IPS-18c (cell line): Measurements from ENCODE around the gene ATRNL1.
"Not testable (repeated sequence)": the region's sequence is repeated elsewhere in the genome, so short reads cannot be mapped to it uniquely, and the experiment has no call there.

Experiments
- H3K4me3 ChIP-seq: 2 replicates; pipeline ENCODE4 v1.7.0; 2013; ENCODE audit warnings: low read depth, mild to moderate bottlenecking, low read length, moderate library complexity; ENCODE audit not compliant: insufficient read depth
- H3K9me3 ChIP-seq: one replicate; pipeline ENCODE4 v1.6.1; 2013; ENCODE audit warnings: mild to moderate bottlenecking, low read length, moderate library complexity; ENCODE audit not compliant: control insufficient read depth, insufficient read depth

The ATRNL1 gene

GRCh38 chr10:115300080-115300479 lies 206.9 kb downstream of the ATRNL1 start:
- Histone ChIP-seq H3K4me3 (no peak overlapping the region), H3K9me3 (no peaks in the 10 kb centered on the region)

- not testable (repeated sequence) for H3K9me3 ChIP-seq, H3K4me3 ChIP-seq
Observed at GRCh38 chr10:115319669-115320068, 226.5 kb downstream of the ATRNL1 start.

- H3K4me3 ChIP-seq, result no peak overlapping the region
- H3K9me3 ChIP-seq, result no peaks in the 10 kb centered on the region
Observed at GRCh38 chr10:115321360-115321759, 228.2 kb downstream of the ATRNL1 start.

- H3K4me3 ChIP-seq, result no peak overlapping the region
- H3K9me3 ChIP-seq, result no peaks in the 10 kb centered on the region
Observed at GRCh38 chr10:115328331-115328730, 235.2 kb downstream of the ATRNL1 start.

- H3K4me3 ChIP-seq, result no peak overlapping the region
Observed at GRCh38 chr10:115335366-115335765, 242.2 kb downstream of the ATRNL1 start.

GRCh38 chr10:115355162-115355760 lies 262.1 kb downstream of the ATRNL1 start:
- Histone ChIP-seq H3K9me3 (no peaks in the 10 kb centered on the region), H3K4me3 (no peak overlapping the region)

More at GRCh38 chr10:115335366-115335765, 242.2 kb downstream of the ATRNL1 start:
- no peaks in the 10 kb centered on the region for H3K9me3 ChIP-seq

GRCh38 chr10:115367920-115368319 lies 274.8 kb downstream of the ATRNL1 start:
- not testable (repeated sequence) for H3K4me3 ChIP-seq, H3K9me3 ChIP-seq

- no peaks in the 10 kb centered on the region for H3K9me3 ChIP-seq
- no peak overlapping the region for H3K4me3 ChIP-seq
Observed at GRCh38 chr10:115379064-115379463, 285.9 kb downstream of the ATRNL1 start.

GRCh38 chr10:115384665-115385064 lies 291.5 kb downstream of the ATRNL1 start:
- H3K4me3 ChIP-seq, result no peak overlapping the region
- no peaks in the 10 kb centered on the region for H3K9me3 ChIP-seq

- Histone ChIP-seq H3K9me3 (peaks cover 2% of the 10 kb centered on the region), H3K4me3 (no peak overlapping the region)
Observed at GRCh38 chr10:115390607-115391006, 297.4 kb downstream of the ATRNL1 start.

GRCh38 chr10:115398026-115398425 lies 304.9 kb downstream of the ATRNL1 start:
- no peak overlapping the region for H3K4me3 ChIP-seq
- peaks cover 2% of the 10 kb centered on the region for H3K9me3 ChIP-seq

- no peaks in the 10 kb centered on the region for H3K9me3 ChIP-seq
- no peak overlapping the region for H3K4me3 ChIP-seq
Observed at GRCh38 chr10:115402699-115403098, 309.5 kb downstream of the ATRNL1 start.

- H3K9me3 ChIP-seq, H3K4me3 ChIP-seq: not testable (repeated sequence)
Observed at GRCh38 chr10:115405838-115406237, 312.7 kb downstream of the ATRNL1 start.

GRCh38 chr10:115409347-115409746 lies 316.2 kb downstream of the ATRNL1 start:
- H3K9me3 ChIP-seq, result no peaks in the 10 kb centered on the region
- no peak overlapping the region for H3K4me3 ChIP-seq

- Histone ChIP-seq H3K9me3 (no peaks in the 10 kb centered on the region), H3K4me3 (no peak overlapping the region)
Observed at GRCh38 chr10:115417585-115418265, 324.6 kb downstream of the ATRNL1 start.

- Histone ChIP-seq H3K4me3 (no peak overlapping the region), H3K9me3 (no peaks in the 10 kb centered on the region)
Observed at GRCh38 chr10:115422624-115423023, 329.5 kb downstream of the ATRNL1 start.

GRCh38 chr10:115427611-115428010 lies 334.4 kb downstream of the ATRNL1 start:
- no peaks in the 10 kb centered on the region for H3K9me3 ChIP-seq
- H3K4me3 ChIP-seq, result no peak overlapping the region

- no peak overlapping the region for H3K4me3 ChIP-seq
- H3K9me3 ChIP-seq, result no peaks in the 10 kb centered on the region
Observed at GRCh38 chr10:115432188-115432819, 339.1 kb downstream of the ATRNL1 start.
